GM12892 (cell line): ENCODE measurements around the gene LAMA3.

Experiments used
- POLR2A ChIP-seq: IDR thresholded peaks from 2 replicates; pipeline ENCODE4 v1.6.1; 2011; ENCODE audit warnings: low read depth, low read length, control low read depth
- POLR2AphosphoS5 ChIP-seq: IDR thresholded peaks from 2 replicates; pipeline ENCODE4 v1.6.1; 2011; ENCODE audit warnings: low read depth, low read length, control low read depth
- TAF1 ChIP-seq: IDR thresholded peaks from 2 replicates; pipeline ENCODE4 v1.6.1; 2011; ENCODE audit warnings: low read depth, mild to moderate bottlenecking, control low read depth, low read length, borderline replicate concordance

DNA sequence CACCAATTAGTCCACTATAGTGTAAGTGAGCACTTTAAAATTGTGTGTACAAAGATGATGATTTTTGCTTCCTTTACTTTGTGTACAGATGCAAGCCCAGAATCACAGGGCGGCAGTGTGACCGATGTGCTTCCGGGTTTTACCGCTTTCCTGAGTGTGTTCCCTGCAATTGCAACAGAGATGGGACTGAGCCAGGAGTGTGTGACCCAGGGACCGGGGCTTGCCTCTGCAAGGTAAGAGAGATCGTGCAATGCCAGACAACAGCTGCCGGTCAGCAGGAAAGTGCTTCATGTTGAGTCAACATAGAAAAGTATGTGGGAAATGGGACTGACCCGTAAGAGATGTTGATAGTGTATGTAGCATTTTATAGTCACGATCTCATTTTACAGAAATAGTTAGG lies 168.5 kb downstream of the LAMA3 start:
- TF ChIP-seq POLR2A, result no peak
- TF ChIP-seq POLR2AphosphoS5, result no peak
- no peak for TF ChIP-seq TAF1
